A549 (cell line): ENCODE results near the gene SLU7. TPM values are rescaled to one million over a fixed set of nuclear protein-coding genes. Genes with fewer than 3 reads are reported as not detected.

ENCODE experiments used
- ATAC-seq, 2 experiments: fragments of 200-7000 bp in 1 of 2; fragments of >200 bp in 1 of 2; cut with Nextera tagmentation in 1 of 2; cut with Tn5 transposase in 1 of 2; 3 replicates each; pipeline versions ENCODE4 v1.8.0 to v1.9.1; 2018 to 2020; ENCODE audit warnings: mild to moderate bottlenecking in 1 of 2, moderate library complexity in 1 of 2
- CTCF ChIA-PET: fragments of 300-600 bp; sonication (Branson Sonifier 250); formaldehyde crosslinking; extraction: SDS; loops from one replicate; lab custom pipeline; 2021; ENCODE audit warnings: antibody characterized with exemption, inconsistent platforms; lab: Yijun Ruan, JAX
- POLR2A ChIA-PET: fragments of 350-600 bp; formaldehyde crosslinking; extraction: SDS; loops from one replicate; lab custom pipeline; 2021; ENCODE audit warnings: antibody characterized with exemption, inconsistent platforms; lab: Yijun Ruan, JAX
- DNase-seq, 2 experiments: peaks; one replicate each; pipeline versions ENCODE4 v3.0.0 to v3.0.0-alpha.2; 2011 to 2016; ENCODE audit warnings: low read depth in 1 of 2, low spot score in 1 of 2
- FAIRE-seq: peaks from 2 replicates; lab custom pipeline; 2011; peaks lifted over from hg19 to GRCh38; lab: Jason Lieb, UNC
- H3K27ac ChIP-seq, 2 experiments: fragments of >200 bp; sonication (Bioruptor Twin); formaldehyde crosslinking; 3 replicates each; pipeline ENCODE4 v1.5.1; 2016 to 2017
- H3K4me1 ChIP-seq: fragments of >200 bp; sonication (Bioruptor Twin); formaldehyde crosslinking; 3 replicates; pipeline ENCODE4 v1.6.1; 2016
- H3K4me2 ChIP-seq: fragments of >200 bp; sonication (Bioruptor Twin); formaldehyde crosslinking; 3 replicates; pipeline ENCODE4 v1.6.1; 2016
- H3K4me3 ChIP-seq: fragments of >200 bp; sonication (Bioruptor Twin); formaldehyde crosslinking; 3 replicates; pipeline ENCODE4 v1.5.1; 2016
- H3K9me3 ChIP-seq: fragments of >200 bp; sonication (Bioruptor Twin); formaldehyde crosslinking; 3 replicates; pipeline ENCODE4 v1.6.1; 2016
- ATOH8 ChIP-seq: fragments of 250-450 bp; sonication (Bioruptor Pico); IDR thresholded peaks from 2 replicates; pipeline ENCODE4 v1.5.0; 2020; ENCODE audit warnings: low read depth, mild to moderate bottlenecking, moderate library complexity
- BHLHE40 ChIP-seq: IDR thresholded peaks from 2 replicates; pipeline ENCODE4 v1.6.1; 2012; ENCODE audit warnings: low read depth, low read length, inconsistent platforms
- CBX8 ChIP-seq: fragments of 200-600 bp; sonication (generic); IDR thresholded peaks from 2 replicates; pipeline ENCODE4 v1.6.1; 2016
- CTCF ChIP-seq: fragments of >200 bp; sonication (Bioruptor Twin); formaldehyde crosslinking; IDR thresholded peaks from 3 replicates; pipeline ENCODE4 v1.5.1; 2016
- ELK1 ChIP-seq: fragments of 150-350 bp; IDR thresholded peaks from 2 replicates; pipeline ENCODE4 v1.6.1; 2014; ENCODE audit warnings: low read depth, mild to moderate bottlenecking, low read length
- ESRRA ChIP-seq: fragments of 150-350 bp; IDR thresholded peaks from 2 replicates; pipeline ENCODE4 v1.6.1; 2014; ENCODE audit warnings: mild to moderate bottlenecking, low read length, borderline replicate concordance
- FOSB ChIP-seq: fragments of 250-450 bp; sonication (Bioruptor Pico); IDR thresholded peaks from 2 replicates; pipeline ENCODE4 v1.5.0; 2020; ENCODE audit warnings: mild to moderate bottlenecking, moderate library complexity
- FOXS1 ChIP-seq: fragments of 250-450 bp; sonication (Bioruptor Pico); IDR thresholded peaks from 2 replicates; pipeline ENCODE4 v1.5.0; 2020; ENCODE audit warnings: mild to moderate bottlenecking, moderate library complexity
- GATA3 ChIP-seq: IDR thresholded peaks from 2 replicates; pipeline ENCODE4 v1.6.1; 2012; ENCODE audit warnings: borderline replicate concordance
- HOXA7 ChIP-seq: fragments of 250-450 bp; sonication (Bioruptor Pico); IDR thresholded peaks from 2 replicates; pipeline ENCODE4 v1.5.0; 2020; ENCODE audit warnings: mild to moderate bottlenecking, moderate library complexity
- HOXB13 ChIP-seq: fragments of 250-450 bp; sonication (Bioruptor Pico); IDR thresholded peaks from 2 replicates; pipeline ENCODE4 v1.5.0; 2020; ENCODE audit warnings: low read depth, mild to moderate bottlenecking, moderate library complexity
- HOXB5 ChIP-seq: fragments of 250-450 bp; sonication (Bioruptor Pico); IDR thresholded peaks from 2 replicates; pipeline ENCODE4 v1.5.0; 2020; ENCODE audit warnings: mild to moderate bottlenecking, moderate library complexity
- JUNB ChIP-seq: fragments of >200 bp; sonication (Bioruptor Twin); formaldehyde crosslinking; IDR thresholded peaks from 2 replicates; pipeline ENCODE4 v1.6.1; 2016
- KDM1A ChIP-seq: fragments of 200-600 bp; sonication (generic); IDR thresholded peaks from 2 replicates; pipeline ENCODE4 v1.6.1; 2016; ENCODE audit warnings: low read depth, mild to moderate bottlenecking
- MYC ChIP-seq: IDR thresholded peaks from 2 replicates; pipeline ENCODE4 v1.6.1; 2012; ENCODE audit warnings: mild to moderate bottlenecking, inconsistent platforms, low read length, improper control_type of control experiment, borderline replicate concordance
- NFE2L2 ChIP-seq: fragments of 150-350 bp; conservative IDR thresholded peaks from 2 replicates; pipeline ENCODE4 v1.6.1; 2014; ENCODE audit warnings: low read length
- PBX3 ChIP-seq: IDR thresholded peaks from 2 replicates; pipeline ENCODE4 v1.6.1; 2012
- PHF8 ChIP-seq: fragments of 200-600 bp; sonication (generic); IDR thresholded peaks from 2 replicates; pipeline ENCODE4 v1.6.1; 2016; ENCODE audit warnings: low read depth, mild to moderate bottlenecking, antibody characterized with exemption, moderate library complexity, borderline replicate concordance
- POLR2AphosphoS2 ChIP-seq: conservative IDR thresholded peaks from 2 replicates; pipeline ENCODE4 v1.6.1; 2012; ENCODE audit warnings: low read length, improper control_type of control experiment, inconsistent platforms
- RARB ChIP-seq: fragments of 250-450 bp; sonication (Bioruptor Pico); IDR thresholded peaks from 2 replicates; pipeline ENCODE4 v1.8.0; 2021; ENCODE audit warnings: mild to moderate bottlenecking, moderate library complexity
- RCOR1 ChIP-seq: fragments of 150-350 bp; IDR thresholded peaks from 2 replicates; pipeline ENCODE4 v1.6.1; 2014; ENCODE audit warnings: antibody characterized with exemption, low read length, low read depth
- RFX5 ChIP-seq: fragments of 450-650 bp; IDR thresholded peaks from 2 replicates; pipeline ENCODE4 v1.7.1; 2014; ENCODE audit warnings: antibody characterized with exemption, mild to moderate bottlenecking, moderate library complexity
- RNF2 ChIP-seq: fragments of 200-600 bp; sonication (generic); IDR thresholded peaks from 2 replicates; pipeline ENCODE4 v1.6.1; 2016; ENCODE audit warnings: low read depth, mild to moderate bottlenecking, antibody characterized with exemption, moderate library complexity, borderline replicate concordance
- SREBF2 ChIP-seq: fragments of 450-650 bp; IDR thresholded peaks from 2 replicates; pipeline ENCODE4 v1.6.1; 2014; ENCODE audit warnings: mild to moderate bottlenecking, moderate library complexity
- ZFP36 ChIP-seq: fragments of 450-650 bp; IDR thresholded peaks from 2 replicates; pipeline ENCODE4 v1.6.1; 2014; ENCODE audit warnings: borderline replicate concordance; ENCODE audit not compliant: partially characterized antibody
- WGBS: methylation state at CpG from one replicate; pipeline ENCODE4 v1.1.6; 2017; ENCODE audit errors: missing lambda C conversion rate; 5-methylcytosine and 5-hydroxymethylcytosine counted together
- polyA plus RNA-seq, 4 experiments: library from polyadenylated mRNA; depleted of rRNA in 3 of 4; stranded (reverse); fragments of >200 nt; fragmentation: RNase III in 1 of 4; extraction: RNeasy Plus Mini Kit Qiagen cat#74134 plus additional on column Dnase treatment in 1 of 4; gene quantifications; 2 replicates in 3 of 4; 3 replicates in 1 of 4; pipeline ENCODE4 v1.2.3, GENCODE V29; 2011 to 2017

Gene SLU7
- polyA plus RNA-seq, 2 of the 4 experiments (the other 2 are of a cell fraction): 67.0 to 75.5 TPM

GRCh38 chr5:160452036-160452435 lies 33.2 kb upstream of the SLU7 start (continued):
- TF ChIP-seq PBX3: no peak
- TF ChIP-seq MYC: no peak
- TF ChIP-seq RNF2: no peak
- no peak for TF ChIP-seq ZFP36
- TF ChIP-seq HOXB5 (CRISPR knock-in tag): no peak
- TF ChIP-seq ELK1: no peak

- no peak overlapping the region for H3K4me2 ChIP-seq
- no peaks in the 10 kb centered on the region for H3K9me3 ChIP-seq
- no peak for DNase-seq
- WGBS: 55% methylated on average over 2 of the region's 2 CpGs
- no peak overlapping the region for H3K27ac ChIP-seq
- H3K4me3 ChIP-seq: no peak overlapping the region
- POLR2A ChIA-PET: no interaction called here
- TF ChIP-seq CBX8 (no peak), PBX3 (no peak)
- TF ChIP-seq, all 56 proteins: peak for 0
- CTCF ChIA-PET: no interaction called here
- ATAC-seq (no peak), FAIRE-seq (no peak)
- no peaks in the 10 kb centered on the region for H3K4me1 ChIP-seq
These were observed 32.4 kb upstream of the SLU7 start for GRCh38 chr5:160451281-160451680.

- FAIRE-seq: no peak
- 46% methylated on average over 9 of the region's 9 CpGs for WGBS
- H3K4me2 ChIP-seq: no peak overlapping the region
These were observed 31.5 kb upstream of the SLU7 start for GRCh38 chr5:160450164-160450932.

GRCh38 chr5:160449458-160449857 lies 30.6 kb upstream of the SLU7 start:
- H3K4me3 ChIP-seq: no peak overlapping the region
- 6% methylated on average over 3 of the region's 3 CpGs for WGBS
- no peak overlapping the region for H3K27ac ChIP-seq
- no peak for FAIRE-seq
- no peaks in the 10 kb centered on the region for H3K4me1 ChIP-seq
- no peaks in the 10 kb centered on the region for H3K9me3 ChIP-seq
- H3K4me2 ChIP-seq: no peak overlapping the region
- no peak for DNase-seq
- ChIA-PET CTCF (interaction anchor here (0.6 to 3.7 kb wide), 3 partner anchors 9 to 11 kb away, joined by 3 to 20 read pairs (median 4); no protein-coding TSS in a partner anchor), POLR2A (no interaction called here)
- no peak for ATAC-seq
- TF ChIP-seq BHLHE40: no peak
- no peak for TF ChIP-seq ESRRA
- no peak for TF ChIP-seq ATOH8 (CRISPR knock-in tag)
- TF ChIP-seq HOXB13 (CRISPR knock-in tag): no peak
- no peak for TF ChIP-seq SREBF2
- TF ChIP-seq RCOR1: no peak
- no peak for TF ChIP-seq JUNB
- no peak for TF ChIP-seq HOXA7
- TF ChIP-seq KDM1A: no peak
- no peak for TF ChIP-seq POLR2AphosphoS2
- TF ChIP-seq GATA3: no peak
- TF ChIP-seq RFX5: no peak
- no peak for TF ChIP-seq NFE2L2
- TF ChIP-seq RARB (CRISPR knock-in tag): no peak

More at GRCh38 chr5:160450164-160450932, 31.5 kb upstream of the SLU7 start:
- CTCF ChIA-PET: no interaction called here
- Histone ChIP-seq H3K4me1 (no peaks in the 10 kb centered on the region), H3K27ac (no peak overlapping the region), H3K4me3 (no peak overlapping the region), H3K9me3 (no peaks in the 10 kb centered on the region)
- TF ChIP-seq CTCF: no peak
- TF ChIP-seq HOXB5 (CRISPR knock-in tag): no peak
- no peak for TF ChIP-seq FOSB (CRISPR knock-in tag)
- no peak for TF ChIP-seq PHF8
- no peak for TF ChIP-seq FOXS1 (CRISPR knock-in tag)
- POLR2A ChIA-PET: no interaction called here
- no peak for DNase-seq
- ATAC-seq: no peak
